SK-N-SH (cell line): Measurements from ENCODE around the gene TSPYL2. TPM values are rescaled to one million over a fixed set of nuclear protein-coding genes. Genes with fewer than 3 reads are reported as not detected.

Experiments used
- CTCF ChIA-PET: fragments of 300-600, 350-600 bp; formaldehyde crosslinking; extraction: SDS; loops from one replicate; lab custom pipeline; 2021; lab: Yijun Ruan, JAX
- POLR2A ChIA-PET: fragments of 350-600 bp; sonication (Branson Sonifier 250); formaldehyde crosslinking; extraction: SDS; loops from one replicate; lab custom pipeline; 2020; ENCODE audit warnings: antibody characterized with exemption, inconsistent platforms; lab: Yijun Ruan, JAX
- DNase-seq: peaks from one replicate; pipeline ENCODE4 v3.0.0; 2012
- H2AFZ ChIP-seq: fragments of 200-600 bp; sonication (generic); 2 replicates; pipeline ENCODE4 v1.8.1; 2016; ENCODE audit warnings: antibody characterized with exemption, mild to moderate bottlenecking, low read depth
- H3F3A ChIP-seq: fragments of 200-600 bp; sonication (generic); replicated peaks from 2 replicates; pipeline ENCODE3; 2016; ENCODE audit warnings: antibody characterized with exemption, mild to moderate bottlenecking; ENCODE audit not compliant: insufficient read depth
- H3K27ac ChIP-seq, 2 experiments: fragments of 200-500 bp in 1 of 2; fragments of 200-600 bp in 1 of 2; sonication (Bioruptor generic) in 1 of 2; sonication (generic), shearing (Covaris generic) in 1 of 2; 2 replicates each; pipeline versions ENCODE4 v1.5.1 to v1.6.1; 2014 to 2016; ENCODE audit warnings: low read depth in 2 of 2, inconsistent platforms in 1 of 2, low read length in 1 of 2, mild to moderate bottlenecking in 1 of 2, mixed read lengths in 1 of 2
- H3K27me3 ChIP-seq: fragments of 200-600 bp; sonication (generic), shearing (Covaris generic); 2 replicates; pipeline ENCODE4 v1.6.1; 2016; ENCODE audit warnings: mixed run types; ENCODE audit not compliant: insufficient read depth
- H3K36me3 ChIP-seq, 2 experiments: fragments of 200-500 bp in 1 of 2; fragments of 200-600 bp in 1 of 2; sonication (Bioruptor generic) in 1 of 2; sonication (generic) in 1 of 2; replicated peaks in 1 of 2; 2 replicates each; pipeline versions ENCODE3 to v1.5.1; 2014 to 2016; ENCODE audit warnings: low read length in 1 of 2, mild to moderate bottlenecking in 1 of 2; ENCODE audit not compliant: insufficient read depth in 2 of 2, control insufficient read depth in 1 of 2
- H3K4me1 ChIP-seq, 2 experiments: fragments of 200-500 bp in 1 of 2; fragments of 200-600 bp in 1 of 2; sonication (Bioruptor generic) in 1 of 2; sonication (generic), shearing (Covaris generic) in 1 of 2; 2 replicates each; pipeline versions ENCODE4 v1.5.1 to v1.6.1; 2014 to 2016; ENCODE audit warnings: low read depth in 1 of 2, low read length in 1 of 2, mixed run types in 1 of 2; ENCODE audit not compliant: insufficient read depth in 2 of 2, control insufficient read depth in 1 of 2
- H3K4me2 ChIP-seq: fragments of 200-600 bp; sonication (generic), shearing (Covaris generic); 2 replicates; pipeline ENCODE4 v1.6.1; 2017; ENCODE audit warnings: mixed run types
- H3K4me3 ChIP-seq, 2 experiments: fragments of 200-500 bp in 1 of 2; fragments of 200-600 bp in 1 of 2; sonication (Bioruptor generic) in 1 of 2; sonication (generic), shearing (Covaris generic) in 1 of 2; 2 replicates each; pipeline versions ENCODE4 v1.5.1 to v1.8.1; 2014 to 2016; ENCODE audit warnings: low read depth in 2 of 2, inconsistent platforms in 1 of 2, low read length in 1 of 2, mild to moderate bottlenecking in 1 of 2, mixed read lengths in 1 of 2, moderate library complexity in 1 of 2
- H3K79me2 ChIP-seq: fragments of 200-600 bp; sonication (generic); 2 replicates; pipeline ENCODE4 v1.8.1; 2017; ENCODE audit warnings: mild to moderate bottlenecking; ENCODE audit not compliant: insufficient read depth
- H3K9ac ChIP-seq: fragments of 200-600 bp; sonication (generic); 2 replicates; pipeline ENCODE4 v1.6.1; 2017; ENCODE audit warnings: mixed run types
- H3K9me2 ChIP-seq: fragments of 200-600 bp; sonication (generic); 2 replicates; pipeline ENCODE4 v1.6.1; 2017; ENCODE audit warnings: mixed run types
- H3K9me3 ChIP-seq: fragments of 200-600 bp; sonication (generic); 2 replicates; pipeline ENCODE4 v1.6.1; 2017; ENCODE audit warnings: mixed run types, mild to moderate bottlenecking, moderate library complexity
- H4K20me1 ChIP-seq: fragments of 200-600 bp; sonication (generic); 2 replicates; pipeline ENCODE4 v1.6.1; 2017; ENCODE audit warnings: mild to moderate bottlenecking, mixed run types; ENCODE audit not compliant: insufficient read depth
- CHD2 ChIP-seq: fragments of 150-350 bp; IDR thresholded peaks from 2 replicates; pipeline ENCODE4 v1.6.1; 2018; ENCODE audit warnings: low read length; ENCODE audit not compliant: partially characterized antibody
- FOSL2 ChIP-seq: IDR thresholded peaks from 2 replicates; pipeline ENCODE4 v1.4.0; 2012; ENCODE audit warnings: low read depth, mild to moderate bottlenecking, moderate library complexity, borderline replicate concordance
- FOXJ3 ChIP-seq: sonication (generic); formaldehyde crosslinking; IDR thresholded peaks from 2 replicates; pipeline ENCODE4 v1.5.1; 2020; ENCODE audit warnings: mild to moderate bottlenecking, missing genetic modification reagents
- JUND ChIP-seq: IDR thresholded peaks from 2 replicates; pipeline ENCODE4 v1.4.0; 2012
- MEF2A ChIP-seq: IDR thresholded peaks from 2 replicates; pipeline ENCODE4 v1.4.0; 2012; ENCODE audit warnings: low read depth, borderline replicate concordance
- MXI1 ChIP-seq: IDR thresholded peaks from 2 replicates; pipeline ENCODE4 v1.6.1; 2012; ENCODE audit warnings: mild to moderate bottlenecking, low read depth, low read length, improper control_type of control experiment
- NFIC ChIP-seq: IDR thresholded peaks from 2 replicates; pipeline ENCODE4 v1.4.0; 2012; ENCODE audit warnings: borderline replicate concordance
- POLR2AphosphoS5 ChIP-seq: IDR thresholded peaks from 2 replicates; pipeline ENCODE4 v1.6.1; 2012; ENCODE audit warnings: low read depth, low read length
- RAD21 ChIP-seq: IDR thresholded peaks from 2 replicates; pipeline ENCODE4 v1.6.1; 2012; ENCODE audit warnings: mild to moderate bottlenecking, low read length
- SMC3 ChIP-seq: IDR thresholded peaks from 2 replicates; pipeline ENCODE4 v1.6.1; 2012; ENCODE audit warnings: low read depth, low read length, improper control_type of control experiment
- TAF1 ChIP-seq: IDR thresholded peaks from 2 replicates; pipeline ENCODE4 v1.6.1; 2012; ENCODE audit warnings: low read depth, mild to moderate bottlenecking, low read length, moderate library complexity, borderline replicate concordance
- TCF12 ChIP-seq: IDR thresholded peaks from 2 replicates; pipeline ENCODE4 v1.4.0; 2012
- WGBS: methylation state at CpG from one replicate; pipeline ENCODE4 v1.1.6; 2017; ENCODE audit warnings: low lambda C conversion rate; 5-methylcytosine and 5-hydroxymethylcytosine counted together
- polyA plus RNA-seq, 3 experiments: library from polyadenylated mRNA; depleted of rRNA; stranded (reverse); fragments of >200 nt; gene quantifications; 2 replicates each; pipeline ENCODE4 v1.2.3, GENCODE V29; 2012
- TF ChIP-seq, protein P1 (sequence below): IDR thresholded peaks from 2 replicates; pipeline ENCODE4 v1.4.0; 2012; ENCODE audit warnings: low read depth
- TF ChIP-seq, protein P2 (sequence below): fragments of 150-350 bp; IDR thresholded peaks from 2 replicates; pipeline ENCODE4 v1.6.1; 2017; ENCODE audit warnings: antibody characterized with exemption, low read length, low read depth, borderline replicate concordance
- TF ChIP-seq, protein P3 (sequence below): IDR thresholded peaks from 2 replicates; pipeline ENCODE4 v1.4.0; 2012; ENCODE audit warnings: low read depth, borderline replicate concordance
- TF ChIP-seq, protein P4 (sequence below): IDR thresholded peaks from 2 replicates; pipeline ENCODE4 v1.6.1; 2012; ENCODE audit warnings: mild to moderate bottlenecking, low read depth, low read length, moderate library complexity

Gene TSPYL2
- polyA plus RNA-seq, 1 of the 3 experiments (the other 2 are of a cell fraction), result 26.4 TPM

DNA sequence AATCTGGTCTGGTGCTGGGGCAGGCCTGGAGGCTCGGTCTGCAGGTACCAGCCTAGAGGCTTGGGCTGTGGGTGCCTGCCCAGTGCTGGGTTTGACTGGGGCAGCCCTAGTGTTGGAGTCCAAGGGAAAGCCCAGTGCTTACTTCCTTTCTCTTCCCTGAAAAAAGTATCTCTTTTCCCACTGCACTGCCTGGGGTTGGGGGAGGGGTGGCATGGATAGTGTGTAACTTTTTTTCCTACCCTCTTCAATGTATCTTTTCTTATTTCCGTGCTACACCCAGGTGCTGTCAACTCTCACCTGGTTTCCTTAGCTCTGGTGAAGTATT, 33.3 kb downstream of the TSPYL2 start:
- Histone ChIP-seq H3K79me2 (no peaks in the 10 kb centered on the region), H3K27ac (no peak overlapping the region)
- no peak for TF ChIP-seq FOSL2
- TF ChIP-seq JUND, result no peak
- TF ChIP-seq MXI1, result no peak
- TF ChIP-seq, protein P1, sequence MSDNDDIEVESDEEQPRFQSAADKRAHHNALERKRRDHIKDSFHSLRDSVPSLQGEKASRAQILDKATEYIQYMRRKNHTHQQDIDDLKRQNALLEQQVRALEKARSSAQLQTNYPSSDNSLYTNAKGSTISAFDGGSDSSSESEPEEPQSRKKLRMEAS, result no peak
- no peak for TF ChIP-seq POLR2AphosphoS5
- no peak for TF ChIP-seq RAD21
- no peak for TF ChIP-seq FOXJ3
- no peak for TF ChIP-seq CHD2
- TF ChIP-seq, protein P2, sequence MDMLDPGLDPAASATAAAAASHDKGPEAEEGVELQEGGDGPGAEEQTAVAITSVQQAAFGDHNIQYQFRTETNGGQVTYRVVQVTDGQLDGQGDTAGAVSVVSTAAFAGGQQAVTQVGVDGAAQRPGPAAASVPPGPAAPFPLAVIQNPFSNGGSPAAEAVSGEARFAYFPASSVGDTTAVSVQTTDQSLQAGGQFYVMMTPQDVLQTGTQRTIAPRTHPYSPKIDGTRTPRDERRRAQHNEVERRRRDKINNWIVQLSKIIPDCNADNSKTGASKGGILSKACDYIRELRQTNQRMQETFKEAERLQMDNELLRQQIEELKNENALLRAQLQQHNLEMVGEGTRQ, result no peak
- no peak for TF ChIP-seq TAF1
- TF ChIP-seq, protein P3, sequence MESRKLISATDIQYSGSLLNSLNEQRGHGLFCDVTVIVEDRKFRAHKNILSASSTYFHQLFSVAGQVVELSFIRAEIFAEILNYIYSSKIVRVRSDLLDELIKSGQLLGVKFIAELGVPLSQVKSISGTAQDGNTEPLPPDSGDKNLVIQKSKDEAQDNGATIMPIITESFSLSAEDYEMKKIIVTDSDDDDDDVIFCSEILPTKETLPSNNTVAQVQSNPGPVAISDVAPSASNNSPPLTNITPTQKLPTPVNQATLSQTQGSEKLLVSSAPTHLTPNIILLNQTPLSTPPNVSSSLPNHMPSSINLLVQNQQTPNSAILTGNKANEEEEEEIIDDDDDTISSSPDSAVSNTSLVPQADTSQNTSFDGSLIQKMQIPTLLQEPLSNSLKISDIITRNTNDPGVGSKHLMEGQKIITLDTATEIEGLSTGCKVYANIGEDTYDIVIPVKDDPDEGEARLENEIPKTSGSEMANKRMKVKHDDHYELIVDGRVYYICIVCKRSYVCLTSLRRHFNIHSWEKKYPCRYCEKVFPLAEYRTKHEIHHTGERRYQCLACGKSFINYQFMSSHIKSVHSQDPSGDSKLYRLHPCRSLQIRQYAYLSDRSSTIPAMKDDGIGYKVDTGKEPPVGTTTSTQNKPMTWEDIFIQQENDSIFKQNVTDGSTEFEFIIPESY, result no peak
- TF ChIP-seq, protein P4, sequence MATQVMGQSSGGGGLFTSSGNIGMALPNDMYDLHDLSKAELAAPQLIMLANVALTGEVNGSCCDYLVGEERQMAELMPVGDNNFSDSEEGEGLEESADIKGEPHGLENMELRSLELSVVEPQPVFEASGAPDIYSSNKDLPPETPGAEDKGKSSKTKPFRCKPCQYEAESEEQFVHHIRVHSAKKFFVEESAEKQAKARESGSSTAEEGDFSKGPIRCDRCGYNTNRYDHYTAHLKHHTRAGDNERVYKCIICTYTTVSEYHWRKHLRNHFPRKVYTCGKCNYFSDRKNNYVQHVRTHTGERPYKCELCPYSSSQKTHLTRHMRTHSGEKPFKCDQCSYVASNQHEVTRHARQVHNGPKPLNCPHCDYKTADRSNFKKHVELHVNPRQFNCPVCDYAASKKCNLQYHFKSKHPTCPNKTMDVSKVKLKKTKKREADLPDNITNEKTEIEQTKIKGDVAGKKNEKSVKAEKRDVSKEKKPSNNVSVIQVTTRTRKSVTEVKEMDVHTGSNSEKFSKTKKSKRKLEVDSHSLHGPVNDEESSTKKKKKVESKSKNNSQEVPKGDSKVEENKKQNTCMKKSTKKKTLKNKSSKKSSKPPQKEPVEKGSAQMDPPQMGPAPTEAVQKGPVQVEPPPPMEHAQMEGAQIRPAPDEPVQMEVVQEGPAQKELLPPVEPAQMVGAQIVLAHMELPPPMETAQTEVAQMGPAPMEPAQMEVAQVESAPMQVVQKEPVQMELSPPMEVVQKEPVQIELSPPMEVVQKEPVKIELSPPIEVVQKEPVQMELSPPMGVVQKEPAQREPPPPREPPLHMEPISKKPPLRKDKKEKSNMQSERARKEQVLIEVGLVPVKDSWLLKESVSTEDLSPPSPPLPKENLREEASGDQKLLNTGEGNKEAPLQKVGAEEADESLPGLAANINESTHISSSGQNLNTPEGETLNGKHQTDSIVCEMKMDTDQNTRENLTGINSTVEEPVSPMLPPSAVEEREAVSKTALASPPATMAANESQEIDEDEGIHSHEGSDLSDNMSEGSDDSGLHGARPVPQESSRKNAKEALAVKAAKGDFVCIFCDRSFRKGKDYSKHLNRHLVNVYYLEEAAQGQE, result no peak
- no peak for TF ChIP-seq NFIC
- no peak for TF ChIP-seq TCF12
- TF ChIP-seq MEF2A, result no peak
- TF ChIP-seq SMC3, result no peak
- TF ChIP-seq, all 33 proteins: peak for 0
- CTCF ChIA-PET, result no interaction called here
- H3K27me3 ChIP-seq, result no peaks in the 10 kb centered on the region
- no peaks in the 10 kb centered on the region for H3K36me3 ChIP-seq
- no peaks in the 10 kb centered on the region for H3K9me2 ChIP-seq
- no peak overlapping the region for H3K9ac ChIP-seq
- 61% methylated on average over 2 of the region's 2 CpGs for WGBS
- no peaks in the 10 kb centered on the region for H4K20me1 ChIP-seq
- H3K4me1 ChIP-seq, result no peaks in the 10 kb centered on the region
- H2AFZ ChIP-seq, result no peak overlapping the region
- no peak overlapping the region for H3K4me3 ChIP-seq
- DNase-seq, result no peak
- H3K4me2 ChIP-seq, result no peak overlapping the region; the same call in 1 of the 2 replicates
- H3F3A ChIP-seq, result no peaks in the 10 kb centered on the region
- no peaks in the 10 kb centered on the region for H3K9me3 ChIP-seq
- POLR2A ChIA-PET, result no interaction called here
